GM19324 (cell line): ENCODE results near the gene SNCG.
"Not testable (repeated sequence)": the region's sequence is repeated elsewhere in the genome, so short reads cannot be mapped to it uniquely, and the experiment has no call there.

Source experiments
- ATAC-seq: cut with Tn5 transposase; IDR thresholded peaks from one replicate; pipeline ENCODE4 v1.9.1; 2021; ENCODE audit warnings: mild to moderate bottlenecking, moderate library complexity; ENCODE audit not compliant: unreplicated experiment, low FRiP score

Gene SNCG

DNA sequence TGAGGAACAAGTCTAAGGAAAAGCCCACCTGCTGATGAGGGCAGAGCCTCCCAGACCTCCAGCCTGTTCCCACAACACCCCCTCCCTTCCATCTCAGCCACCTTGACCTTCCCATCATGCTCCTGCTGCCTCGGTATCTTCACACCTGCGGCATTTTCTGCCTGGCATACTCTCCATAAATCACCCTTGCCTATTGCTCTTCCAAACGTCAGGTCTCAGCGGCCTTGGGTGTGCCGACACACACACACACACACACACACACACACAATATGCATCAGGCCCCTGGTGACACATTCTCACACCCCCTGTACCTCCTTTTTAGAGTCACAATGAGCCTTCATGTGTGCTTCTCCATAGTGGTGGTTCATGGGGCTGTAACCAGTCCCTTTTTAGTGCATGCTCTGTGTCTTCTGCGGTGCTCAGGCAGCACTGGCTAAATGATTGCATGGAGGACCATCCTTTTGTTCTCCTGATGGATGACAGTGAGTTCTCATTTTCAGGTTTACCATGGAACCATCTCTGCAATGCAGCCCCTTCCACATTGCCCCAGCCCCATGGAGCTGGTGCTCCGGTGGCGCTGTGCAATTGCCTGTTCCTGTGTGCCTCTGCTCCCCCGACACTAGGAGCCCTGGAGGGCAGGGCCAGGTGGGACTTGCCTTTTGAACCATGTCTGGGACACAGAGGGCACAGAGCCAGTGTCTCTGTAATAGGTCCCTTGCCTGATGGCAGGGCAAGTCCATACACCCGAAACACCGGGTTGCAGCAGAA, 14.4 kb downstream of the SNCG start:
- ATAC-seq = no peak

DNA sequence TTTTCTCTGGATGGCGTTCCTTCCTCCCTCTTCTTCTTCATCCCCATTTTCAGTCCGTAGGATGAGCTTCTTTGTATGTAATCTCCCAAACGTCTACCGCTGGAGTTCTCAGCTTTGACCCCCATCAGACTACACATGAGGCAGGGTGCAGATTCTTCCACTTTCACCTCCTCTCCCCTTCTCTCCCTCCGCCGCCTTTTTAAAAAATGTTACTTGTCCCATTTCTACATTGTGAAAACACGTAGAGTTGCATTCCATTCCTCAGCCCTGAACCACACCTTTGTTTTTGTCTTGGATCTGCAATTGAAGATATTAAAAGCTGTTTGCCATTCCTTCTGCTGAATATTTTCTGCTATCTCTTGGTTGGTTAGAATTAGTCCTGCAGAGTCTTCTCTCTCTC, 16.1 kb downstream of the SNCG start:
- no peak for ATAC-seq

DNA sequence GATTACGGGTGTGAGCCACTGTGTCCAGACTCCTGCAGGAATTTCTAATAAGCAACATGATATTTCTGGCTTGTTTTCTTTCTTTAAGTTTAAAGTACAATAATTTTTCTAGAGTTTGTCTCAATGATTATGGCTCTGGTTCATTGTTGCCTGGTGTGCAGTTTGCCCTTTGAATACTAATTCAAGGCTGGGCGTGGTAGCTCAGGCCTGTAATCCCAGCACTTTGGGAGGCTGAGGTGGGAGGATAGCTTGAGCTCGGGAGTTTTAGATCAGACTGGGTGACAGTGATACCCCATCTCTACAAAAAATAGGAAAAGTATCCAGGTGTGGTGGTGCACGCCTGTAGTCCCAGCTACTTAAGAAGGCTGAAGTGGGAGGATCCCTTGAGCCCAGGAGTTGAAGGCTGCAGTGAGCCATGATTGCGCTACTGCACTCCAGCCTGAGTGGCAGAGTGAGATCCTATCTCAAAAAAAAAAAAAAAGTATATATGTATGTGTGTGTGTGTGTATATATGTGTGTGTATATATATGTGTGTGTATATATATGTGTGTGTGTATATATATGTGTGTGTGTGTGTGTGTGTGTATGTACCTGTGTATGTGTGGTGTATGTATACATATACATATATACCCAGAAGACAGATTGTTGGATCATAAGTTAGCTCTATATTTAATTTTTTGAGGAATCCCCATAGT, 18.1 kb downstream of the SNCG start:
- no peak for ATAC-seq

DNA sequence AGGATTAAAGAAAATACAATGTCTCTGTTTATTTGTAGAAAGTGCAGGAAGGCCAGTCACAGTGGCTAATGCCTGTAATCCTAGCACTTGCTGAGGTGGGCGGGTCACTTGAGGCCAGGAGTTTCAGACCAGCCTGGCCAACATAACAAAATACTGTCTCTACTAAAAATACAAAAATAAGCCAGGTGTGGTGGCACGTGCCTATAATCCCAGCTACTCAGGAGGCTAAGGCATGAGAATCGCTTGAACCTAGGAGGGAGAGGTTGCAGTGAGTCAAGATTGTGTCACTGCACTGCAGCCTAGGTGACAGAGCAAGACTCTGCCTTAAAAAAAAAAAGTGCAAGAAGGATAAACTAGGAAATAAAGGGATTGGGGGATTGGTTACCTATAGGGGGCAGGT, 20.1 kb downstream of the SNCG start:
- ATAC-seq = not testable (repeated sequence)

DNA sequence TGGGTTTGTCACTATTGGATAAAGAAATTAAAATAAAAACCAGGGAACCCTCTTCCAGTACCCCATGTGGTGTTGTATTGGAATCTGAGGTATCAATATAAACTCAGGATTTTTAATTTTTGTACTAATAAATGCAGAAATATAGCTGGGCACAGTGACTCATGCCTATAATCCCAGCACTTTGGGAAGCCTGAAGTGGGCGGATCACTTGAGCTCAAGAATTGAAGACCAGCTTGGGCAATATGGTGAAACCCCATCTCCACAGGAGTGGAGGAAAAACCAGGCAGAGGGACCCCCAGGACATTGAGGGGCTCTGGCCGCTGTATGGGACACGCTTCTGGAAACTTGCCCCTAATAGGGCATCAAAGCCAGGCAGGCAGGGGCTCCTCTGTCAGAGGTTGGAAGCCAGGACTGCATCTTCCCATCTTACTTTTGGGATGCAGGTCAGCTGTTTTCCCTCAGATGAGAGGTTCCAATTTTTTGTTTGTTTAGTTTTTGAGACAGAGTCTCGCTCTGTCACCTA, 21.0 kb downstream of the SNCG start:
- ATAC-seq = no peak

DNA sequence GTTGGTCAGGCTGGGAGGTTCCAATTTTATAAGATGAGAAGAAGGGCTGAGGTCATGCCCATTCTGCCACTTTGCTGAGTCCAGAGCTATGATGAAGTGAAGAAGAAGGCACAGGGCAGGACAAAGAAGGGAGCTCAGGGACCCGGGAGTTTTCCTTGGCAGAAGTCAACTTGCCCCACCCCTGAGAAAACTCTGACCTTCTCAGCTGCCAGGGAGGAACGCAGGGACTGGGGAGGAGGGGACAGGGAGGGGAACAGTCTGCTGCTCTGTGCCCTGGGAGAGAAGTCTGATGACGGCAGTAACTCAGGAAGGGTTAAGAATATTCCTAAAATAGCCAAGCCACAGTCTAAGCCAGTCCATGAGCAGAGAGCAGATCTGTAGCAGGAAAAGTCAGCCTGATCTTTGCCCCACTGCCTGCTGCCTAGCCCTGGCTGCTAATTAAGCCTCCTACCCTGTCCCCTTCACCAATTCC, 21.6 kb downstream of the SNCG start:
- ATAC-seq = no peak

DNA sequence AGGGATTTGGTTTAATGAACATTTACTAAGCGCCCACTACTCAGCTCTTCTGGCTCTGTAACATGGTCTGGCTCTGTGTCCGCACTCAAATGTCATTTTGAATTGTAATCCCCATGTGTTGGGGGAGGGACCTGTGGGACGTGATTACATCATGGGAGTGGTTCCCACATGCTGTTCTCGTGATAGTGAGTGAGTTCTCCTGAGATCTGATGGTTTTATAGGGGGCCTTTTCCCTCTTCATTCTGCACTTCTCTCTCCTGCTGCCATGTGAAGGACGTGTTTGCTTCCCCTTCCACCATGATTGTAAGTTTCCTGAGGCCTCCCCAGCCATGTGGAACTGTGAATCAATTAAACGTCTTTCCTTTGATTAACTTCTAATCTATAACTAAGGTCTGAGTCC, 22.6 kb downstream of the SNCG start:
- not testable (repeated sequence) for ATAC-seq

DNA sequence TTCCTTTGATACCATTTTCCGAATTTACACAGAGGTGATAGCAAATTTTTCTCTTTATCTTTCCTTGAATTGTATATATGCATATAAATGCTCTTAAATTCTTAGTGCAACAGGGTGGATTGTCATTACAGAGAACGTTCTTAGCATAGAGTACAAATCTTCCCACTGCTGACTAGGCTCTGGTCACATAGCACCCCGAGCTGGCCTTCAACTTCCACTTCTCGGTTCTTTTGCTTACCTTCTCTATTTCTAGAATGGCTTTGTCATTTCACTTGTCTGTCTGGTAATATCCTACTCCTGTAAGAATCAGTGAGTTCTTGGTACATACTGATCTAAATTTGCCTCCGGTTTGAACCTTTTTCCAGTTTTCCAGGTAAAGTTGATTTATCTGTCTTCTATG, 23.3 kb downstream of the SNCG start:
- ATAC-seq = no peak

DNA sequence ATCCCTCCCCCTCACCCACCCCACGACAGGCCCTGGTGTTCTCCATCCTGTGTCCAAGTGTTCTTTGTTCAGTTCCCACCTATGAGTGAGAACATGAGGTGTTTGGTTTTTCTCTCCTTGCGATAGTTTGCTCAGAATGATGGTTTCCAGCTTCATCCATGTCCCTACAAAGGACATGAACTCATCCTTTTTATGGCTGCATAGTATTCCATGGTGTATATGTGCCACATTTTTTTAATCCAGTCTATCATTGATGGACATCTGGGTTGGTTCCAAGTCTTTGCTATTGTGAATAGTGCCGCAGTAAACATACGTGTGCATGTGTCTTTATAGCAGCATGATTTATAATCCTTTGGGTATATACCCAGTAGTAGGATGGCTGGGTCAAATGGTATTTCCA, 26.1 kb downstream of the SNCG start:
- ATAC-seq = not testable (repeated sequence)

DNA sequence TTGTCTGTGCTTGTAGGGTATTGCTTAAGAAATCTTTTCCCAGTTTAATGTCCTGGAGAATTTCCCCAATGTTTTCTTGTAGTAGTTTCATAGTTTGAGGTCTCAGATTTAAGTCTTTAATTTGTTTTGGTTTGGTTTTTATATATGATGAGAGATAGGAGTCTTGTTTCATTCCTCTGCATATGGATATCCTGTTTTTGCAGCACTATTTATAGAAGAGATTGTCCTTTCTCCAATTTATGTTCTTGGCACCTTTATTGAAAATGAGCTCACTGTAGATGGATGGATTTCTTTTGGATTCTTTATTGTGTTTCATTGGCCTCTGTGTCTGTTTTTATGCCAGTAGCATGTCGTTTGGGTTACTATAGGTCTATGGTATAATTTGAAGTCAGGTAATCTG, 30.1 kb downstream of the SNCG start:
- no peak for ATAC-seq

DNA sequence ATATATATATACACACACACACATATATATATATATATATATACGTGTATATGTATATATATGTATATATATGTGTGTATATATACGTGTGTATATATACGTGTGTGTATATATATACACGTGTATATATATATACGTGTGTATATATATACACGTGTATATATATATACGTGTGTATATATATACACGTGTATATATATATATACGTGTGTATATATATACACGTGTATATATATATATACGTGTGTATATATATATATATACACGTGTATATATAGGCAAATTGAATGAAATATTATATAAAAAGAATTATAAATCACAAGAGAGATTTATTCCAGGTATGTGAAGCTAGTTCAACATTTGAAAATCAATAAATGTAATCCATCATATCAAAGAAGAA, 33.0 kb downstream of the SNCG start:
- not testable (repeated sequence) for ATAC-seq

DNA sequence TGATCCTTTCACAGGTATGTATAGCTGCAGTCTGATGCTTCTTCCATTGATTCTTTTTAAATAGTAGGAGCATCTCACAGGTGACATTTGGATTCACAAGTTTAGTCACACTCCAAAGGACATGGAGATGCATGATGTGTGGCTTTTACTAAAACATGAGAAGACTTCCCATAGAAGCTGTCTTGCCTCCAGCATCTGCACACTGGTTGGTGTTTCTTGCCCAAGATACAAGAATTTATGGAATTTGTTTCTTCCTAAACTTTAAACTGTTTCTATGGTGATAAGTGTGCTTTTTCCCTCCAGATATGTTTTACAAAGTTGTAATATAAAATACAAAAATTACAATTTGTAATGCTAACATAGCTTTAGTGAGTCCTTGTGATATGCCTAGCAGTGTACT, 34.1 kb downstream of the SNCG start:
- no peak for ATAC-seq

DNA sequence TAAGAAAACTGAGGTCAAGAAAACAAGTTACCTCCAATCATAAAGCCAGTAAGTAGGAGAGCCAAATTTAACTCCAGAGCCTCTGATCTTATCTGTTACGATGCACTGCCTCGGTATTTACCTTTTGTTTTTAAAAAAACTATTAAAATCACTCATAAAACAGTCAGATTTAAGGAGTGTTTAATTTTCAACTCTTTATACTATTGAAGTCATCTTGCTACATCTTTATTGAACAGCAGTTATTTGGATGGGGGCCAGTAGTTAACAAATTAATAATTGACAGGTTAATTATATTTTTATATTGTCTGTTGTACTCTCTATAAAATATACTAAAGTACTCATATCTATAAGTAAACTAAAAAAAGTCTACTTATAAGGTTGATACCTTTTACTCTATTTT, 34.5 kb downstream of the SNCG start:
- ATAC-seq = no peak

DNA sequence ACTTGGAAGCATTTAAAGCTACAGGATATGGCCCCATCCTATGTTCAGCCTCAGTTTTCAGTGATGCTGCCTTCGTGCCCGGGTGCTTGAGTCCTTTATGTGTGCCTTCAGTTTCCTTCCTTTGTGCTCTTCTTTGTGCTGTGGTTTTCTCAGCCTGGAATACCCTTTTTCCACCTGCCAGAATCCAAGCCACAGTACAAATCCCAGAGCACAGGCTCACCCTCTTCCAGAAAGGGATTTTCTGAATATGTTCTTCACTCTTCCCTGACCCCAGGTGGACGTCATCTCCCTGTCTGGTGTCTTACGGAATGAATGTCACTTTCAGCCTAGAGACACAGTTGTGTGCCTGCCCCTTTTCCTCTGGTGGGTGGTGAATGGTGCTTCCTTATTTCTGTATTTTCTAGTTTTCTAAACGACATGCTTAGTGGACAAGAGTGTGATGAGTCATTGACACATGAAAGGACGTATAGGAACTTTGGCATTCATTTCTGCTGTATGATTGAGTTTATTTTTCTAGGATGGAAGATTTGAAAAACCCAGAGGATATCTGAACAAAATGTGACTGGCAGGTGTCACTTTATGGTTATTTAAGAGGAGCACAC, 41.5 kb downstream of the SNCG start:
- not testable (repeated sequence) for ATAC-seq

DNA sequence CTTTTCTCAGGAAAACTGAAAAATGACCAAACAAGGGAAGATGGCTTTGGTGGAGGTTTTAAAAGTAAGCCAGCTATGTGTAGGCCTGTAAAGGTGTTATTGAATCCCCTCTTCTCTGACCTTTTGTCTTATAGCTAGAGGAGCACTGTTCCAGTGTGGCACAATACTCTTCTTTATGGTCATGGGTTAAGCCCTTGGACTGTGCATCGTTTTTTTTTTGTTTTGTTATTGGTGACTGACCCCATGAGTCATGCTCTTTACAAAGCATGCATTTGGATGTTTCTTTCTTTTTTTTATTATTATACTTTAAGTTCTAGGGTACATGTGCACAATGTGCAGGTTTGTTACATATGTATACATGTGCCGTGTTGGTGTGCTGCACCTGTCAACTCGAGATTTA, 42.1 kb downstream of the SNCG start:
- no peak for ATAC-seq

DNA sequence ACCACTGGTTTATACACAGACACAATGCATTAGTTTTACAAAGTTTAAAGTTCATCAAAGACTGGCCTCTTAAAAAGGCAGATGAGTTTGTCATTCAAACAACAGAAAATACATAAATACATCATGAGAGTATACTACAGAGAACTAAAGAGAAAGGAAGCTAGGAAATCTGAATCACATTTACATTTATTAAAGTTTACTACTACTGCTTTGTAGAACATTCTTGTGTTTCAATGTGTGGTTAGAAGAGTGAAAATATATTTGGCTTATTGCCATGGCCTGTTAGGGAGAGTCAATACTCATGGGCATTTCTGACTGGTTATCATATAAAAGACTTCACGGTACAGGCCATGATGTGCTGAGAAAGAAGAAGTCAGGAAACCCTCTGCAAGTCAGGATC, 48.7 kb downstream of the SNCG start:
- ATAC-seq = not testable (repeated sequence)

DNA sequence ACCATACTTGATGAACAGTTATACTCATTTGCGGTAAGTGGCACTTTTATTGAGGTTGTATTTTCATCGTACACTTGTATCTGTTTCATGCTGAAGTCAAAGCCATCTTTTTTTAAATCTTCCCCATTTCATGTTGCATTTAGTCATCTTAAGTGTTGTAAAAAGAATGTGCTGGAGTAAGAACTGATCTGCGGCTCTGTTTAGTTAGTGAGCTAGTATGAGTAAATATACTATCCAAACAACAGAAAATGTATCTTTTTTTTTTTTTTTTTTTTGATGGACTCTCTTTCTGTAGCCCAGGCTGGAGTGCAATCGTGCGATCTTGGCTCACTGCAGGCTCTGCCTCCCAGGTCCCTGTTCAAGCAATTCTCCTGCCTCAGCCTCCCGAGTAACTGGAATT, 49.3 kb downstream of the SNCG start:
- not testable (repeated sequence) for ATAC-seq

DNA sequence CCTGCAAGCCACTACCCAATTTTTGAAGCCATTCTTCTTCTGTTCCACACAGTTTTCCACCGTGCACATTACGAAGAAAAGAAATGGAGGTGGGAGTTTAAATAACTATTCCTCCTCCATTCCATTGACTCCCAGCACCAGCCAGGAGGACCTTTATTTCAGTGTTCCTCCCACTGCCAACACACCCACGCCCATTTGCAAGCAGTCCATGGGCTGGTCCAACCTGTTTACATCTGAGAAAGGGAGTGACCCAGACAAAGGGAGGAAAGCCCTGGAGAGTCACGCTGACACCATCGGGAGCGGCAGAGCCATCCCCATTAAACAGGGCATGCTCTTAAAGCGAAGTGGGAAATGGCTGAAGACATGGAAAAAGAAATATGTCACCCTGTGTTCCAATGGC, 49.9 kb downstream of the SNCG start:
- not testable (repeated sequence) for ATAC-seq

DNA sequence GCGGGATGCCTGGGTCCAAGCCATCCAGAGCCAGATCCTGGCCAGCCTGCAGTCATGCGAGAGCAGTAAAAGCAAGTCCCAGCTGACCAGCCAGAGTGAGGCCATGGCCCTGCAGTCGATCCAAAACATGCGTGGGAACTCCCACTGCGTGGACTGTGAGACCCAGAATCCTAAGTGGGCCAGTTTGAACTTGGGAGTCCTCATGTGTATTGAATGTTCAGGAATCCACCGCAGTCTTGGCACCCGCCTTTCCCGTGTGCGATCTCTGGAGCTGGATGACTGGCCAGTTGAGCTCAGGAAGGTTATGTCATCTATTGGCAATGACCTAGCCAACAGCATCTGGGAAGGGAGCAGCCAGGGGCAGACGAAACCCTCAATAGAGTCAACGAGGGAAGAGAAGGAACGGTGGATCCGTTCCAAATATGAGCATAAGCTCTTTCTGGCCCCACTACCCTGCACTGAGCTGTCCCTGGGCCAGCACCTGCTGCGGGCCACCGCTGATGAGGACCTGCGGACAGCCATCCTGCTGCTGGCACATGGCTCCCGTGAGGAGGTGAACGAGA, 50.8 kb downstream of the SNCG start:
- ATAC-seq = not testable (repeated sequence)
